Measurements from ENCODE around the gene NCK2.

NCK2 gene

DNA sequence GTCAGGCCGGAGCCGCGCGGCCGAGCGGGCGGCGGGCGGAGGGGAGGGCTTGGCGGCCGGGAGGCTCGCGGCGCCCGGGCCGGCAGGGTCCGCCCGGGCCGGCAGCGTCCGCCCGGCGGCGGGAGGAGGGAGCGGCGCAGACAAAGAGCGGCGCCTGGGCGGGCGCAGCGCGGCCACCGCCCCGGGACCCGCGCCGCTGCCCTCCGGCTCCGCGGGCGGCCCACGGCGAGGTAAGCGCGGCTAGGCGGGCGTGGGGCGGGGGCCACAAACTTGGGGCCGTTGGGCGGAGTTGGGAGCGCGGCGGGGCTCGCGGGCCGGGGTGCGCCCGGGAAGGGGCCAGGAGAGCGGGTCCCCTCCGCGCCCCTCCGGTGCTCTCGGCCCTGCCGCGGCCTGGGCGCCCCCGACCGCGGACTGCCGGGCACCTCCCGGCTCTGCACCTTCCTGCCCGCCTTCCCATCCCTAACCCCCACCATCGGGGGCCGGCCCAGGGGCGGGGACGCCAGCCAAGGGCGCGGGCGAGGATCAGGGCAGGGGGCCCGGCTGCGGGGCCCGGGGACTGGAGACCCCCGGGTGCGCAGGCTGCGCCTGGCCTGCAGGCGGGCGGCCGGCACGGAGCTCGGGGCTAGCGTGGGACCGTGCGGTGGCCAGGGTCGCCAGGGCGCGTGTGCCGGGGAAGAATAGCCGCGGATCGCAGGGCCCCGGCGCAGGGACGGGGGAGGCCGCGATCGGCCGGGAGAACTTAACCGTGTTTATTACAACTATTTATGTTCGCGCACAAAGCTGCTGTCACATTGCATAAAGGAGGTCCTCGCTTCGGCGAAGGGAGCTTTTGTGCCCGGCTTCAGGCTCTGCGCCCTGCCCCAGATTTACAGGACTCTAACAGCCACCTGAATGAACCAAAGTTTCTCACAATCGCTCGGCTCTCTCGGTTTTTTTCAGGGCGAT is at the start of gene NCK2:
TSS of gene NCK2 (plus strand) at position 4 of the 945 bp plus-strand sequence. CDS start 110,152 bp downstream, outside the sequence.
- DNase-seq = no peak

DNA sequence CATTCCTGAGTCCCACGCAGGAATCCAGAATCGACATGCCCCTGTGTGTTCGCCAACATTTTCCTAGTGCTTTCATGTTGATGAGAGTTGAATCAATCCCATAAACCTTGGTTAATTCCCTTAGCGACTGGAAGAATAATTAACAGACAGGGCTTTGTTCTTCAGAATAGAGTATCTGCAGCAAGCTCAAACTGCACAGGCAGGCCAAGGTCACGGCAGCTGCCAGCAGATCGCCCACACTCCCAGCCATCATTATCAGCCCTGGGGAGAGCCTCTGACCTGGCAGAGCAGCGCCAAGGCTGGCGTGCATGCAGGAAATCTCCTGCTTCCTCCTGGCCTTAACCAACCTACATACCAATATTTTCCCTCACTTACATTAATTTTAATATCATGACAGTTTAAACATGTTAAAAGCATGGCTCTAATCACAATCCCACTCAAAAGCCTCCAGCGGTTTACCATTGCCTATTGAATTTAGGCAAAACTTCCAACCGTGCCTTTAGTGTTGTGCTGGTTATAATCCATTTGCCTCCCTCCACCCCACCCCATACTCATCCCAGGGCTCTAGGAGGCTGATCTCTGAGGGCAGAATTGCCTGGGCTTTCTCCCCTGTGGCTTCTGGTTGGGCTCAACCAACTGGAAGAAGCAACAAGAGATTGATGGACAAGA is 46.8 kb upstream of the NCK2 start:
- DNase-seq = no peak

DNA sequence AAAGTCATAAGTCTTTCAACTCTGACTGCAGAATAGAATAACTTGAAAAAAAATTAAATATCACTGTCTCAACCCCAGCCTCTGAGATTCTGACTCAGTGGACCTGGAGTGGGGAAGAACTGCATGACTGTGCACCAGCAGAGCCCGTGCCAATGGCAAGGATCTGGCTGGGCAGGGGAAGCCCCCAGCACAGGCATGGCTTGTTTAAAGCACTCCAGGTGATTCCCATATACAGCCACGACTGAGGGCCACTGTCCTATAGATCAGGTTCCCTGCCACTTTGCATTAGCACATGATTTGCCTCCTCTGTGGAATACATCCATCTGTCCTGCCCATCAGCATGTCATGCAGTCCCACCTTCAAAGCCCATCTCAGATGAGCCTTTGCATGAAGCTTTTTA is 45.9 kb upstream of the NCK2 start:
- DNase-seq = no peak

DNA sequence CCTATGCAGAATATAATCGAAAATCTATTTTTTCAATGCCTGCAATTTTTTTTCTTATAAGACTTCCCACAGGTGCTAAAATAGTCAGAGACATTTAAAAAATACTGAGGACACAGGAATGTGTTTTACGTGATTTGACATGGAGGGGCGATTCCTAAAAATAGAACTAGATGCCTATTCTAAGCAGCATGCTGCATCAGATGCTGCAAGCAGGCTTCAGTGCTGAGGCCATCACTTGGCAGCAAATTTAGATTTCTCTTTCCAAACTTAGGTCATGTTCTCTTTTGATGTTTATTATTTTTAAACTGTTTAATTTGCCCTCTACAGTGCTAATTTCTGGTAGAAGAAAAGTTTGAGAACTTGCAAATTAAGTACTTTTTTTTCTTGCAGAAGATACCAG is 43.7 kb upstream of the NCK2 start:
- no peak for DNase-seq

DNA sequence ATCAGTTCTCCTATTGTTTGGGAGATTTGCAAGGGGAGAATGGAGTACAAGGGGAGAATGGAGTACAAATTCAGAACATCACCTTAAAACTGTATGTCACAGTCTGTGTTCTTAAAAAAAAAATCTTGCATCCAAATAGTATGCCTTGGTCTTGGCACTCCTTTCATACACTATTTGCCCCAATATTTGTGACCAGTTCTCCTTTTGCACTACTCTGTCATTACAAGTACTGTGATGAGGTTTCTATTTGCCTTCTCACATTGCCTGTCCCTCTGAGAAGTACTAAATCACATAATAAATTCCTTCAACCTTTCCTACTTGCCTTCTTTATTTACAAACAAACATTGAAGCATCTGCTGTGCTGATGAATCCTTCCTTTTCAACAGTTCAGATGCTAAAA is 36.0 kb upstream of the NCK2 start:
- no peak for DNase-seq

DNA sequence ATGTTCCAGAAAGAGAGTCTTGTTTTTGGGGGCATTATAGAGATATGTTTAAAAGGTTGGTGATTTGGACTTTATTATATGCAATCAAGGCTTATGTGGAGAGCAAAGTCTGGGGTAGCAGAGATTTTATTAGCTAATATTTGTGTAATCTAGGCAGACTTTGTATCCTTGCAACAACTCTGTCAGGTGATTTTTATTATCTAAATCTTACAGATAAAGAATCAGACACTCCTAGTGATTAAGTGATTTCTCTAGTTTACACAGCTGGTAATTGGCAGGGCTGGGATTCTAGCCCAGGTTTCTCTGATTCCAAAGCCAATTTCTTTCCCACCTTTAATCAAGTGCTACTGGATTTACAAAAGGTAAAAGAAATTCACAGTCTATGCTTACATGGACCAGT is 33.3 kb upstream of the NCK2 start:
- DNase-seq = no peak

DNA sequence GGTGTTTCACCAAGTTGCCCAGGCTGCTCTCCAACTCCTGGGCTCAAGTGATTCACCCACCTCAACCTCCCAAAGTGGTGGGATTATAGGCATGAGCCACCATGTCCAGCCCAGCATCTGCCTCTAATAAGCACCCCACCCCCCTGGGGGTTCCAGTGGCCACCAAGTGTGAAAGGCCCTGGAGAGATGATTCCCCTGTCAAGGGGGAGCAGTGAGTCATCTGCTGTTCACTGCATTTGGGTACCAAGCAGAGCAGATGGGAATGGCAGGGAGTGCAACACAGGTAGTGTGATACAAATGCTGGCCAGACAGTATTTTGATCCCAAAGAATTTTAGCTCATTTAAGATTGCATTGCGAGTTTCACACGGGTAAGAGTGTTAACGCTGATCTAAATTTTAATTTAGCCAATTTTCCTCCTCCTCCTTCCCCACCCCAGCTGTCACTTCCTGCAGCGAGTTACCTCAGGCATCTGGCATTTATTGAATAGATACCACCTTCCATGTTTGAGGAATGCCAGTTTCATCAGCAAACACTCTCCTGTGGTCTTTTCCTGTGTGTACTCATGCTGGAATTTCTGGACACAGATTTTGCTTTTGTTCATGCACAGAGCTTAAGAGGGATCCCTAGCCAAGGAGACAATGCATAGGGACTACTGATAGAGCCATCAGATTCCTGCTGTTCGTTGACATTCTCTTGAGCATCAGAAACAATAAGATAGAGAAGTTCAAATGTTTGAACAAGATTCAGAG is 32.4 kb upstream of the NCK2 start:
- no peak for DNase-seq

DNA sequence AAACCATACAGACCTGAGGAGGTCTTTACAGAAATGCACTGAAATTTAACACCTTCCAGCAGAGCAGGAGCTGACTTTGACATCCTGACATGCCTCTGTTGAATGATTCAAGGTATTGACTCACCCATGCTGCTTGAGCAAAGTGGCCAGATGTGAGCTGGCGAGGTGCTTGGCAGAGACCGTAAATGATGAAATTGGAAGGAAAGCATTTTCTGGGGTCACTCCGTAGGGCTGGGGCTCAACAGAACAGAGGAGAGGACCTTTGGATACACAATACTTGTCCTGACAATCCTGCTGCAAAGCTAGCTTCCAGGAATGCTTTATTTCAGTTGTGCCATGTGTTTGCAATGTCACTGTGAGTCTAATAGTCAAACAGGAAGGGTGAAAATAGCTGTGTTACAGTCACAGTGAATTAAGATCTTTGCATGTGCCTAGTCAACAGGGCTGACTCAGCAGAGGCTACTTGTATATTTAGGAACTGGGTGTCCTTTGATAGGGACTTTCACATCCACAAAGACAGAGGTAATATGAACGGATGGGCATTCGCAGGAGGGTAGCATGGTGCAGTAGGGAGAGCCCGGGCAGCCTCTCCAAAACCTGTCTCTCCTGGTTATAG is 31.6 kb upstream of the NCK2 start:
- no peak for DNase-seq

DNA sequence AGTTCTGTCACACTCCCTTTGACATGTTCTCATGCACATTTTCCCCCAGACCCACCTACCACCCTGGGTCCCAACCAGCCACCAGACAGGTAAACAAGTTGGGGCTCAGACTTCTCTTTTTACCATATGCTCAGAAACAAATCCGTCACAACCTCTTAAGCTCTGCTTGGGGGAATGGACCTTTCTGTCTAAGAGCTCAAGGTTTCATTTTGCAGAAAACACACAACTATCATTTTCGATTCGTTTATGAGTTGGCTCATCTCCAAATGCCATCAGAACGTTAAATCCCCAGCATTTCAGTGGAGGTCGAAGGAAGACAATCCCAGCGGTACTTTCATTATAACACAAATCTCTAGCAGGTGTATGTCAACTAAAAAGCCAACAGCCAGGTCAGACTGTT is 30.6 kb upstream of the NCK2 start:
- no peak for DNase-seq

DNA sequence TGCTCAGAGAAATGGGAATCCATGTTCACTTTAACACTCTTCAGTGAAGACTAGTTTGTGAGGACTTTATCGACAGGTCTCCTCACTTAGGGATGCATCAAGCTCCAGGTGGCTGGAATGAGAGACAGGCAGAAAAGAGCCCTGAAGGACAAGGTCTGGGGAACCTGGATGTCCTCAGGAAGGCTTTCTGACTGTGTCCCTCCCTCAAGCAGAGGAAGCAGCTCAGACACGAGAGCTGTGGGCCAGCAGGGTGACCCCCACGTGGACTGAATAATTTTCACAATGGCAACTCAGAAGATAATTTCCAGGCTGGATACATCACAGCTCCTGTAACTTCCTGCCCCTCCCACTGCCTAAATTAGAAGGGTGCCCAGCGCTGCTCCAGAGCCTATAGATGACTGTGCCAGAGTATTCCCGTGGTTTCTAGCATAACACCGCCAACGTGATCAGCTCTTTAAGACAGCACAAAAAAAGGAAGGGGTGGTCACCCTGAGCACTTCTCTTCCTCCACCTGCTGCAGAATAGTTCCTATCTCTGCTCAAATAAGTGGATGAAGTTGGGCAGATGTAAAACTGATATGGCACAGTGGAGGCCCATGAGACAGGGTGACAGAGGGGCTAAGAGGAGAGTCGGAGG is 25.7 kb upstream of the NCK2 start:
- DNase-seq = no peak

DNA sequence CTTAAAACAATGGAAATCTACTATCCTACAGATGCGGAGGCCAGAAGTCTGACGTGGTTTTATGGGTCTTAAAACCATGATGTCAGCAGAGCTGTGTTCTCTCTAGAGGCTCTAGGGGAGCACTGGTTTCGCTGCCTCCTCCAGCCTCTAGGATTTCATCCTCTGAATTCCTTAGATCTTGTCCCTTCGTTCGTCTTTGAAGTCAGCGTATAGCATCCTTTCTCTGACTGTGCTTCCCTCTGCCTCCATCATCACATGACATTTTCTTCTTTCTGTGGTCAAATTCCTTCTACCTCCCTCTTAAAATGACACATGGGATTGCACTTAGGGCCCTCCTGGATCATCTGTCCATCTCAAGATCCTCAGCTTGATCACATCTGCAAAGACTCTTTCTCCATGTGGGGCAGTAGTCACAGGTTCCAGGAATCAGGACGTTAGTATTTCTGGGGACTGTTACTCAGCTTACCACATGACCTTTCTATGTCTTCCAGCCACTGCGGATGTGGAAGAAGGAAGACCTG is 22.7 kb upstream of the NCK2 start:
- no peak for DNase-seq

DNA sequence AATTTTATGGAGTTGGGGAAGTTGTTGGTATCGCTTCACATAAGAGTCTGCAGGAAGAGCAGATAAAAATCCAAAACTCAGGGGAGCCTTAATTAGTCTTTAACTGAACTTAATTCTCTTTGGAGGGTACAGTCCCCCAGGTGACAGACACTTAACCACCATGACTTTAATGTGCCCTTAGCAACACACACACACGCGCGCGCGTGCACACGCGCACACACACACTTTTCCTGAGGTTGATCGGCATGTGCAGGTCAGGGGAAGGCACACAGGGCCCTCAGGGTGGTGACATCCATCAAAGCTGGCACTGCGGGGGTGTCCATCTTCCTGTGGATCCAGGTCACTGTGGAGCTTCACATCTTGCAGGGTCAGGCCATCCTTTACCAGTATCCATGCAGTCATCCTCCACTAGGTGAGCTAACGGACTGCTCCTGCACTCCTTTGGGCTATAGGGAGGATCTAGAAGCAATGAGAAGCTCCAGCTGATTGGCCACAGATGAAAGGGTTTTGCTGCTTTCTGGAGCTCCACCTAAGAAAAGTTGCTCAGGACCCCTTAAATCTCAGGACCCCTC is 21.9 kb upstream of the NCK2 start:
- DNase-seq = no peak

DNA sequence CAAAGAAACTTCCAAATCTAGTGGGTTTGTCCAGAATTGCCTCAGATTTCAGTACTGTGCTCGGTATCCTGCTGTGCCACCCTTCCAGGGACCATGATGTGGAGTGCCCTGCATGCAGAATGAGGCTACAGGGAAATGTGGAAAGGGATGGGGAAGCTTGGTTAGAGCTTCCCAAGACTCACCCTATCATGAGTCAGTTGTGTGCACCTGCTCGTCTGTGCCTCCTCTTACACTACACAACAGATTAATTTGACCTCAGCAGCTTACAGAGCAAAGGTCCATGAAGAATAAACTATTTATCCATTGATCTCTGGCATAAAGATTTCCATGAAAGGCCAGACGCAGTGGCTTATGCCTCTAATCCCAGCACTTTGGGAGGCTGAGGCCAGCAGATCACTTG is 21.3 kb upstream of the NCK2 start:
- no peak for DNase-seq

DNA sequence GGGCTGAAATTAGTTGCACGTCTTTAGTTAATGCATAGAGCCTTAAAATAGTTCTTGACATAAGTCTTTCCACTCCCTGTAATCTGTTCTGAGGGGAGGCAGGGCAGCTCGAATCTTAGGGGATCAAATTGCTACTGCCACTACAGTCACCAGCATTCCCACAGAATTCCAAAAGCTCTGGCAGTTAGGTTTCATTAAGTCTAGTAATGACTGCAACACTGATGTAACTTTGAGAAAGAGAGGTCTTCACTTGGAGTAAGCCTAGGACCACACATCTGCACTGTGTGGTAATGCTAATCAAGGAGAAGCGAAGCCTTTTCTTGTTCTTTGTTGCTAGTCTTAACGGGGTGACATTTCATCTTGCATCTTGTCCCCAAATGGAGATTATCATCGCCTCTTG is 19.3 kb upstream of the NCK2 start:
- no peak for DNase-seq

DNA sequence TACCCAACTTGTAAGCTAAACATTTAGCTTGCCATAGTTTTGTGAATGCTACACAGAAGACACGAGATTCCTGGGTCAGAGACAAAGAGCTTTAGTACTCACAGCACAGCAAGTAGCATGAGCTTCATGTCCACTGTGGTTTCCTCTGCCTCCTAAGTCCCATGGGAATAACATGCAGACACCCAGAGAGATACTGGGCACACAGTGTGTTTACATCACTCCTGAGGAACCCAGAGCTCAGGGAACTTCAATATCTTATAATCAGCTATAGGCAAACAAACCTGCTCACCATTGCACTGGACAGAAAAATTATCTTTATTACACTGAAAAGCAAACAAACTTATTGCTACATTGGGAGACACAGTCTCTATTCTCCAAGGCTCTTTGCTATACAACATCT is 14.5 kb upstream of the NCK2 start:
- no peak for DNase-seq

DNA sequence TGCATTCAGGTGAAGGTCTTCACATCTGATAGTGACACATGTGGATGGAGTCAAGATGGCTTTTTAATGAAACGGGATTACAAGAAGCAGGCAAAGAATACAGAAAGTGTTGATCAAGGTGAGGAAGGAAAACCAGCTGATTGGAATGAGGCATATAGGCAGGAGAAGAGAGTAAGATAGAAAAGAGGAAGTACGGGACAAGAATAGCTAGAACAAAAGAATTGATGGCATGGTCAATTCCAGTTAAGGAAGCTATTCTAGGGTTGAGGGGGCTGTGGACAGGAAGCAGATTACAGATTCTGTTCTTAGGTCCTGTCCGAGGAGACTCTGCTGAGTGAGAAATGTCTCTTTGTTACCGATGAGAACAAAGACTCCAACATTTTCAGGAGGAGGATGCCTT is 13.2 kb upstream of the NCK2 start:
- DNase-seq = no peak

DNA sequence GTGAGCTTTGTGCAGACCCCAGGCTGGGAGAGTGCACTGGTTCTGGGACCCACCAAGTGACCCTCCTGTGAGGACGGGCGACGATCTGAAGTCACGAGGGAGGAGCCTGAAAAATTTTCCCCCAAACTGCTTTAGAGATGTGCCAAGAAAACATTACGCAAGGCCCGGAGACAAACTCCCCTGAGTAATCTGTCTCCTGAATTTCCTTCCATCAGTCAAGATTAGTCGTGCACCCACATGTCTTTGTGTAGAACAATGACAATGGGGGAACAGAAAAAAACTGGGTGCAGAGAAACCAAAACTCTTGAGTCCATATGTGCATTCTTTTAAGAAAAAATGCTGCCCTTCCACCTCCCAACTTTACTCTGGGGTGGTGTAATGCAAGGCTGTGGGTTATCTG is 12.6 kb upstream of the NCK2 start:
- no peak for DNase-seq

DNA sequence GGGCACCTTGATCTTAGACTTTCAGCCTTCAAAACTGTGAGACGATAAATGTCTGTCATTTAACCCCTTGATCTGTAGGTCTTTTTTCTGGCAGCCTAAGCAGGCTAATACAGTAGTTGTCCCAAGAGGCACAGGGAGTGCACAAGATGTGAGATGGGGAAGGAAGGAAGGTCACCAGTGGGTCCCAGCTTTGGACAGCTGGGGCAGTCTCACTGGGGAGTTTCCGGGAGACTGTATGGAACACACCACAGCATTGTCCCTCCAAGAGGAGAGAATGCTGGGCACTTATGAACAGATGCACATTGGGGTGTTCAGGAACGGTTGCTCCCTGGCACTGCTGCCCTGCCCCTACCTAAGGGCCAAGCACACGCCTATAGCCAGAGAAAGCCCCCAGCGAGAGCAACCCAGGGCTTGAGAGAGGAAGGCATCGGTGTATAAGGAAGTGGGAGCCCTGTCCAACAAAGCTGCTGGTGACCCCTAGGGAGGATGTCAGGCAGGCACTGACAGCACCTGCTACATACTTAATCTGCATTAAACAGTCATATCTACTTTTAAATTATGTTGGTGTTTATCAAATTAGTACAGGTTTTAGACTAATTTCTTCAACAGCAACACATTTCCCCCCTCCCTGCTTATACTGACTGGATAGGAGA is 11.6 kb upstream of the NCK2 start:
- DNase-seq = no peak

DNA sequence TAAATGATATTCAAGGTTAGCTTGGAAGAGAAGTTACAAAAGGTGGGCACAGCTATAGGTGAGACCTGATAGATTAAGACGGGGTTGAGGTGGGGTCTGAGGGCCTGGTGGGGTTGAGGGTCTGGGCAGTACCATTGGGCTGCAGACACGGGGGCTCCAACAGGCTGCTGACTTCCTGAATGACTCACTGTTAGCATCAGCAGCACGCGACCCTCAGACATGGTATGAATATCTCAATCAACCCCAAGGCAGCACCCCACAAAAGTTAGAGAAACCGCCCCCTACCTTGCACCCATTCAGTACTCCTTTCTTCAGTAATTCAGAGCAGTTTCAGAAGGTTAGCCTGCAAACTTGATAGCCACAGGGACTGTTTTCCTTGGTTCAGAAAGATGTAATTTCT is 10.8 kb upstream of the NCK2 start:
- DNase-seq = no peak

DNA sequence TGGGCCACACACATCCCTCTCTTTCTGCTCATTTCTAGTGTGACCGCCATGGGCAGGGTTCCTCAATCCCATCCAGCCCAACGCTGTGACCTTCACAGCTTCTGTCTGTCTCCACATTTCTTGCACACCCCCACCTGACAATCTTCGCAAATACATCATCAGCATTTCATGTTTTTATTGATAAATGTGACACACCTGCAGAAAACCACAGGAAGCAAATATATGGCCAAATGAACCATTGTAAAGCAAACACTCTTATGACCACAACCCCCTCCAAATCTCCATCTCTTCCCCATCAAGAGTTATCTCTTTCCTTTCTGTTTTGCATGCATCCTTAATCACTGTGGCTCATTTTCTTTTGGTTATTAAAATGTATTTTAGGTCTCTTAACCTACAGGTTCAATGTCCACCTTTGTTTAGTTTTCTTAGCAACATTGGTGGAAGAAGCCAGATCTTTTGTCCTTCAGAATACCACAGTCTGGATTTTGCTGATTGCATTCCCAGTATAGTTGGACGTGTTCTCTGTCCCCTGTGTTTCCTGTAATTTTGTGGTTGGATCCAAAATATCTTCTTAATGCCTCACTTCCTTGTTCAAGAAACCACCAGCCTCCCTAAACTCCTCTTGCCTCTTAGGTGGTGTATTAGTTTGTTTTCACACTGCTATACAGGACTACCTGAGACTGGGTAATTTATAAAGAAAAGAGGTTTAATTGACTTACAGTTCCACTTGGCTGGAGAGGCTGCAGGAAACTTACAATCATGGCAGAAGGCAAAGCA is 9.8 kb upstream of the NCK2 start:
- no peak for DNase-seq

DNA sequence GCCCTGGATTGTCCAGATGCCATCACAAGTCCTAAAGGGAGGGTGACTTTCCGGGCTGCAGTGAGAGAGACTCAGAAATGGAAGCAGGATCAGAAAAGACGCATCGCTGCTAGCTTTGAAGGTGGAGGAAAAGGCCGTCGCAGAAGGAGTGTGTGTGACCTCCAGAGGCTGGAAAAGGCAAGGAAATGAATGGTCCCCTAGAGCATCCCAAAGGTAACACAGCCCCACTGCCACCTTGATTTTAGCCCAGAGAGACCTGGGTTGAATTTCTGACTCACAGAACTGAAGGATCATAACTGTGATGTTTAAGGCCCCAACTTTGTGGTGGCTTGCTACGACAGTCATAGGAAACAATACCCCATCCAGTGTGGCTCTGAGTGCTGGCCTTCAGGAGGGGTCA is 8.6 kb upstream of the NCK2 start:
- no peak for DNase-seq
